Stimulated activated CD8-positive, alpha-beta memory T cell treated with anti-CD3 and anti-CD28 coated beads, Interleukin-7, amount 100 ng/mL, for 1 hour (primary cell): ENCODE data around the gene GNG12.

ENCODE experiments used
- DNase-seq, 2 donors: peaks; one replicate each; pipeline ENCODE4 v3.0.0-alpha.2; 2020; ENCODE audit warnings: low read depth in 2 of 2

Gene GNG12

GRCh38 chr1:67840449-67840848 lies 7.2 kb upstream of the GNG12 start:
- DNase-seq: no peak

GRCh38 chr1:67839826-67840225 lies 6.6 kb upstream of the GNG12 start:
- DNase-seq: no peak

GRCh38 chr1:67838180-67838910 lies 5.1 kb upstream of the GNG12 start:
- DNase-seq: no peak

GRCh38 chr1:67836769-67837168 lies 3.5 kb upstream of the GNG12 start:
- no peak for DNase-seq

GRCh38 chr1:67835663-67836452 lies 2.6 kb upstream of the GNG12 start:
- DNase-seq: no peak

- DNase-seq: no peak
Measured at GRCh38 chr1:67834246-67834877, 1.1 kb upstream of the GNG12 start.

GRCh38 chr1:67833602-67833940 lies 304 bp upstream of the GNG12 start:
- no peak for DNase-seq

- no peak for DNase-seq
Measured at GRCh38 chr1:67831850-67832513, 1.3 kb downstream of the GNG12 start.

GRCh38 chr1:67830928-67831830 lies 2.1 kb downstream of the GNG12 start:
- DNase-seq: no peak

GRCh38 chr1:67830226-67830625 lies 3.0 kb downstream of the GNG12 start:
- DNase-seq: no peak

GRCh38 chr1:67827688-67828087 lies 5.6 kb downstream of the GNG12 start:
- DNase-seq: no peak

- no peak for DNase-seq
Measured at GRCh38 chr1:67825591-67825990, 7.7 kb downstream of the GNG12 start.

- DNase-seq: no peak
Measured at GRCh38 chr1:67824766-67825165, 8.5 kb downstream of the GNG12 start.

- no peak for DNase-seq
Measured at GRCh38 chr1:67823615-67824014, 9.7 kb downstream of the GNG12 start.

GRCh38 chr1:67821263-67821662 lies 12.0 kb downstream of the GNG12 start:
- no peak for DNase-seq

GRCh38 chr1:67818725-67819301 lies 14.5 kb downstream of the GNG12 start:
- no peak for DNase-seq

- no peak for DNase-seq
Measured at GRCh38 chr1:67818162-67818561, 15.1 kb downstream of the GNG12 start.

- DNase-seq: no peak
Measured at GRCh38 chr1:67817319-67817718, 15.9 kb downstream of the GNG12 start.

GRCh38 chr1:67816506-67816905 lies 16.8 kb downstream of the GNG12 start:
- DNase-seq: no peak

- DNase-seq: no peak
Measured at GRCh38 chr1:67816095-67816475, 17.2 kb downstream of the GNG12 start.
